Stimulated activated CD8-positive, alpha-beta memory T cell treated with anti-CD3 and anti-CD28 coated beads, Interleukin-15, amount 100 ng/mL, for 24 hours (primary cell): Measurements from ENCODE around the gene PAPPA2.
"Not testable (repeated sequence)": the region's sequence is repeated elsewhere in the genome, so short reads cannot be mapped to it uniquely, and the experiment has no call there.

Source experiments
- DNase-seq: peaks from one replicate; pipeline ENCODE4 v3.0.0-alpha.2; 2020; ENCODE audit warnings: low read depth

The PAPPA2 gene

DNA sequence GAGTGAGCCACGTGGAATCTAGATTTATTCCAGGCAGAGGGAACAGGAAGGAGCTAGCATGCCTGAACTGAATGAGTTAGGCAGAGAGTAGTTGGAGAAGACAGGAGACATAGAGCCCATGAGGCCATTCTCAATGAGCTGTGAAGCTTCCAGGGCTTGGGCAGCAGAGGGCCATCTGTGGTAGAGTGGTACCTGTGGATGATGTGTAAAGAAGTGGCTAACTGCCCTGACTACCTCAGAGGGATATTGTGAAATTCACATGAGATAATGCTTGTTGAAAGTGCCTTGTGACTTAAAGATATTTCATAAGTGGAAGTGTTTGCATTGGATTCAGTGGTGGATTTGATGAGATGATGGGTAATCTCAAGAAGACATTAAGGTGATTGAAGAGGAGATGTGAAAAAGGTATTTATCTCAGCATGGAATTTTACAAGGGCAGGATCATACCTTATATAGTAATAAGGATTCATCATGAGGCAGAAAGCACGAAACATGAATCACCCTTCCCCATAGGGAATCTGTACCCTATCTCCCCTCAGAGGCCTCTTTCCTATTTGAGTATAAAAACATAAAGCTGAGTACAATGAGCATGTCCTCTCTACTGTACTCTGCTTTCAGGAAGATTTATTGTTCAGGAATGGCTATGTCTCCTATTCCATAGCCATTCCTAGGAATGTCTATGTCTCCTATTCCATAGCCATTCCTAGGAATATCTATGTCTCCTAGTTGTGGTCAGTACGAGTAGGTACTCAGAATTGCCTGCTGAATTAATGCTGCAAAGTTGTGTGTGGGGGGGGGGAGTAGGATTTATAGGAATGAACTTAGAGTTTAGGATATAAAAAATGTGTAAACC, 146.8 kb downstream of the PAPPA2 start:
- no peak for DNase-seq

DNA sequence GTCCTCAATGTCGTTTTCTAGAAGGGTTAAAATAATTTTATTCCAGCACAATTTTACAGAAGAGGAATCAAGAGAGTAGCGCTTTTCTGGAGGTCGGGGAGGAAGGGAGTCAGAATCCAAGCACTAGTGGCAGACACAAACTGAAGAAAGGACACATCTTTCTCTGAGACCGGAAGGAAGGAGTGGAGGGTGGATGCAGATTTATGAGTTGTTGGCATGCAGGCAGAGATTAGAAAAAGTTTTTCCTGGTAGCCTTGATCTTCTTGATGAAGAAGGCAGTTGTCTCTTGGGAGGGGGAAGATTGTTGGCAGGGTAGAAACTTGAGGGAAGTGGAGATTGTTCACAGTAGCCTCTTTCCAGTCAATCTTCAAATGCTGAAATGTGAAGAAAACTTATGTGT, 149.8 kb downstream of the PAPPA2 start:
- no peak for DNase-seq

DNA sequence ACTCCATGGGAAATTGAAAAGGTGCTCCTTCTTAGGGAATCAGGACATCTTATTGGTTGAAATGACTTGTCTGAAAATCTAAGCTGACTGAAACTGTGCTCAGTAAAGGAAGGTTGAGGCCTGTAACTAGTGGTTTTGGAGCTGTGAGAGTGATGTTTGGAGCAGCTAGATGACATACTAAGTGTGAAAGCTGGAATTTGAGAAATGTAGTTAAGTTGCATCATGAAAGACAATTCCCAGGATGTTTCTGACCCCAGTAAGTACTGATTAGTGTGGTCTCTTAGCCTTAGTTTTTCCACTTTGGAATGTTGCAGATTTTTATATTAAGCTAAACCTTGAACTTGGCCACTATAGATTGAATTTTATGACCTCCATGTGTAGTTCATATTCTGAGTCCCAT, 154.9 kb downstream of the PAPPA2 start:
- no peak for DNase-seq

DNA sequence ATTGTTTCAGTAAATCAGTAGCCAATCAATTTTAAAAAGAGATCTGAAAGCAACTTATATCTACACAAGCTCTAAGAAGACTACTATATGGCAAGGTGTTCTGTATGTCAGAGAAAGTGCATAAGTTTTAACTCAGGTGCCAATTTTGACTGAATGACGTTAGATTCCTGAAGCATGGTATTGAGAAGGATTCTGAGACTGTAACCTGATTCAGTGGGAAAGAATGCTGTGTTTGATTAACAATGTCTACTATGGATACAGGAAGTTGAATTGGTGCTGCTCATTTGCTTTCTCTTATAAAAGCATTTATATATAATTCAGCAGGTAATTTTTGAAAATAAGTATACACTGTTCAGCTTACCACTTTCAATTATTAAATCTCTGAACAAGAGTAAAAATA, 156.3 kb downstream of the PAPPA2 start:
- no peak for DNase-seq

DNA sequence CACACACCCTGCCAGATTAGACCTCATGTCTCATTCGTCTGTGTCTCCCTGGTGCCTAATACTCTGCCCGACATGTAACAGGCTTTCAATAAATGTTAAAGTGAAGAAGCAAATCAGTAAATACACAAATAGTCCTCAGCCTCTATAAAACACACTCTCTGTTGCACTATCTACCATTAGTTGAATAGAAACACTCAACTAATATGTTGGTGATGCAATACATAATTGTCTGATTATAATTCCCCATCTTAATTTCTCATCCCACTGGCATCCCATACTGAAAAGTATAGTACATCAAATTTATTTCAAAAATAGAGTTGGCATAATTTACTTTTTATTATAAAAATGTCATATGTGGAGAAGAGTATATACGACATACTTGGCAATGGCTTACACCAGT, 162.4 kb downstream of the PAPPA2 start:
- no peak for DNase-seq

DNA sequence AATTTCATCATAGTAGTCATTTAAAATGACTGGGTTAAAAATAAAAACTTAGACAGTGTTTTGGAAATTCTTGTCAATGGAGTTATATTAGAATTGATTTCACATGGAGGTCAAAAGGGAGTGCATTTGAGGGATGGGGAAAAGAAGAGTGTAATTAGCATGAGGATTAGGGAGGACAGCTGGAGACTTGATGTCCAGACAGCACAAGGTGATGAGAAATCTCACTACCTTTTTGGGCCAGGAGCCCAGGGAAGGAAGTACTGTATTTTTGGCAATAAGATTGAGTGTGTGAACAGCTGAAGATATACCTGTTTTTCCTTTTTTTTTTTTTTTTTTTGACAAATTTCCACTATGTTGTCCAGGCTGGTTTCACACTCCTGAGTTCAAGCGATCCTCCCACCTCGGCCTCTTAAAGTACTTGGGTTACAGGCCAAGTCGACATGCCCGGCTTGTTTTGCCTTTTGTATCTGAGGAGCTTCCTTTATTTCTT, 163.6 kb downstream of the PAPPA2 start:
- DNase-seq, result no peak

DNA sequence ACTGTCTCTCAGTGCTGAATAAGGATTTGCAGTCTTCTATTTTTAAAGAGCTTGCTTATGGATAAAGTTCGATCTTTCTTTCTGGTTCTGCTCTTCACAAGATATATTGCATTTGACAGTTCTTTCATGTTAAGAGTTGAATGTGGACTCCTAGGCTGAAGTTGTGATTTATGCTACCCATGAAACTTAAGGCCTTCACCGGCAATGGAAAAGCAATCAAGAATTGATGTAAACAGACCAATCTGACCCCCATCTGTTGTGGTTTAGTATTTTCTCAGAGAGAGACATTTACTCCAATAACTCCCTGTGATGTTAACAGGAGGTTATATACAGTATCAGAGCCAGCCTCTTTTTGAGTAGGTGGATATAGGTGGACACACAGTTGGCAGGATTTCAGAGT, 165.8 kb downstream of the PAPPA2 start:
- DNase-seq, result no peak

DNA sequence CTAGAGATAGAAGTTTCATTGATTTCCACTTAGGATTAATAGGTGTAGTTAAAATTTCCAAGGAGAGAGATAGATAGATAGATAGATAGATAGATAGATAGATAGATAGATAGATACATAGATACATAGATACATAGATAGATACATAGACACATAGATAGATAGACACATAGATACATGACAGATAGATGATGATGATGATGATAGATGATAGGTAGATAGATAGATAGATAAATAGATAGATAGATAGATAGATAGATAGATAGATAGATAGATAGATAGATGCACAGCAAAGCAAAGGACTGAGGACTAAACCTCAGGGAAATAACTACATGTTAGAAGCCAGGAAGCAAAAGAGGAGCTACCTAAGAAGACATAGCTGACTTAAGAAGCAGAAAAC, 171.8 kb downstream of the PAPPA2 start:
- DNase-seq, result not testable (repeated sequence)

DNA sequence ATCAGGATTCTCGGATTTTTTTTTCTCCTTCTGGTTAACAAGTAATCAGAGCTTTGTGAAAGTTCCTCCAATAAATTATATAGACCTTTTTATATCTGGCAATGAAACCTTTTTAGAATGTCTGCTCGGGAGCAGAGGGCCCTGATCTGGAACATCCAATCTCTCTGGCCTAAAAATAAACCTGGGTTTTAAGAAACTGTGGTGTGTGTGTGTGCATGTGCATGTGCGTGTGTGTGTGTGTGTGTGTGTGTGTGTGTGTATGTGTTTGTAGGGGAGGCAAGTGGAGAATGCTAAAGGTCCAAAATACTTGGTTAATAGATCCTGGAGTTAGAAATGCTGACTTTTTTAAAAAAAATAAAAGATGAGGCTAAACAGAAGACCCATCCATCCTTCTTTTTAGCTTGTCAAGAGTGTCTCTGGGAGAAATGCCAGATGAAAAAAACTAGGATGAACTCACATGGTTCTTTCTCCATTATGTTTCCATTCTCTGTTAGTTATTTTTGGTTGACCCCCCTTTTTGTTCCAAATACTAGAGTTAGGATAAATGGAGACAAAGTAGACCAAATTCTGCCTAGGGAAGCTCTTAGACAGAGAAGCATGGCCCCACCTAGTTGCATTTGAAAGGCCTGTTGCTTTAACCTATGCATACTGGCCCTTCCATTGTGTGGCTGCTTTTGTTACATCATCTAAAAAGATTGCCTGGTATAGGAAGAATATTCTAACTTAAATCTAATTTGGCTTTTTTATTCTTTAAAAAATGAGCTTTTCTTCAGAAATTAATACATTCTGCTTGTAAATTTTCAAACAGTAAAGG, 175.9 kb downstream of the PAPPA2 start:
- DNase-seq, result no peak

DNA sequence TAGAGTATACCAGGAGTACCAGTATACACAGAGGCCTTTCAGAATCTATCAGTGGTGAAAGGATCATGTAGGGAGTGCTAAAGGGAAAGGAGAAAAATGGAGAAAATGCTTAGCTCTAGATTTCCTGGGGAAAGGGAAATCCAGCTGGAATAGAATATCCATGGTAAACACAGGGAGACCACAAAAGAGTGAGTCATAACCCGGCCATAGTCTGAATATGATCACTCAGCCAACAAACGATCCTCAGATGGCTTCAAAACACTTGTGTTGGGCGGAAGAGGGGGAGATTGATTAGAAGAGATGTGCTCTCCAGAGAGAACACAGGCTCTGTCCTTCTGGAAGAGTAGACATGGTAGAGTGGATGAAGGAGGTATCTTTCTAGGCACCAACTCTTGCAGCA, 180.6 kb downstream of the PAPPA2 start:
- DNase-seq, result no peak

DNA sequence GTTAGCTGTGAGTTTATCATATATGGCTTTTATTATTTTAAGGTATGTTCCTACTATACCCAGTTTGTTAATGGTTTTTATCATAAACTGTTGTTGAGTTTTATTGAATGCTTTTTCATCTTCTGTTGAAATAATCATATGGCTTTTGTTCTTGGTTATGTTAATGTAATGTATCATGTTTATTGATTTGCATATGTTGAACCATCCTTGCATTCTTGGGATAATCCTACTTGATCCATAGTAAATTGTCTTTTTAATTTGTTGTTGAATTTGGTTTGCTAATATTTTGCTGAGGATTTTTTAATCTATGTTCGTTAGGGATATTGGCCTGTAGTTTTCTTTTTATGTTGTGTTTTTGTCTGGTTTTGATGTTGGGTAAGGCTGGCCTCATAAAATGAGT, 185.6 kb downstream of the PAPPA2 start:
- DNase-seq, result no peak

DNA sequence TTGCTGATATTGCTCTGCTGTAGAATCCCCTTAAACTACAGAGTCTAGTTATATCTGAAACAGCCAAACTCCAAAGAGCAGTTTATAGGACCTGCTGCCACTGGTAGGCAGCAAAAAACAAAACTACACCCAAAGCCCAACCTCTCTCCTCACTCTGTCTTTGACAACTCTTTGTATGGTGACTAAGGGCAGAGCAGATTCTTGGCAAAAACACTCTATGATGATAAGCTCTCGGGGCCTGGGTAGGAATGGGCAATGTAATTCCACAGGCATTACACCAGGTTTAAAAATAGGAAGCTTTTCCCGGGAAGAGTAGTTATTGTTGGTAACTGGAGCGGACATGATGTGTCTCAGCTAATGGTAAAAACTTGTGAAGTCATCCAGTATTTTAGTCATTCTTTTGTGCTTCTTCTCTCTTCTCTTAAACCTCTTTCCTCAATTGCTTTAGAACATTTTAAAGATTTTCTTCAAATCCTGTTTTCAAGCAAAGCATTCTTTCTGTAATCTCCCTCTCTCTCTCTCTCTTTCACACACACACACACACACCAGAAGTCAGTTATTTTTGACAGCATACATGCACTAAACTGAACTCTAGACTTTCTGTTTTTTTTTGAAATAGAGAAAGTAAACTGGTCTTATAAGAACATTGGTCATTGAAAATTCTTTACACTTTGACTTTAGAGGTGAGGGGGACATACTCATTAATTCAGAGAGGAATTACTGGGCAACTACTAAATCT, 193.5 kb downstream of the PAPPA2 start:
- no peak for DNase-seq

DNA sequence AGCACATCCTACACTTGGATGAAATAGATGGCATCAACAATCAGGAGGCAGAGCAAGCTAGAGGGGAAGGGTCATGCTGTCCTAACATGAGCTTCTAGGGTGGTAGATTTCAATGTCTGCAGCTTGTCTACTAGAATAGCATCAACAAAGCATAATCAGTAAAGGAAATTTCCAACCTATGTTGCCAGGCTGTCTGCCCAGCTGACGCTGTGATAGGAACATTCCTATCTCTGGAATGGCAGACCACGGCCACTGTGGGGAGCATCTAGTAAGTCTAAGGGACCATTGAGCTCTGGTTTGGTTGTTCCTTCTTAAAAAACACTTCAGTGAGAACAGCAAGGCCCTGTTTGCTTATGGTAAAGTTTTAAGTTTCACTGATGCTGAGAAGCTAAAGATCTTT, 206.8 kb downstream of the PAPPA2 start:
- DNase-seq, result no peak

DNA sequence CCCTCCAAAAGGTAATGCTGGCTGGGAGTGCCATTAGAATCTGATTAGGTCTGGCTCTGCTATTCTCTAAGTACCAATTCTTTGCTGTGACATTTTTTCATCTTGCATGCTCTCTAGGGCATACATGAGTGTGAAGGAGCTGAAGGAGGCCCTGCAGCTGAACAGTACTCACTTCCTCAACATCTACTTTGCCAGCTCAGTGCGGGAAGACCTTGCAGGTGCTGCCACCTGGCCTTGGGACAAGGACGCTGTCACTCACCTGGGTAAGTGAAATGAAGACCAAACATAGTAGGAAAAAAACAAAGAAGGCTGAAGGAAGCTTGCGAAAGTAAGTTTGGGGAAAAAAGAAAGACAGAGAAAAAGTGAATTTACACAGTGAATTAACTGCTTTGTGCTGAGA, 207.9 kb downstream of the PAPPA2 start:
- DNase-seq, result no peak

DNA sequence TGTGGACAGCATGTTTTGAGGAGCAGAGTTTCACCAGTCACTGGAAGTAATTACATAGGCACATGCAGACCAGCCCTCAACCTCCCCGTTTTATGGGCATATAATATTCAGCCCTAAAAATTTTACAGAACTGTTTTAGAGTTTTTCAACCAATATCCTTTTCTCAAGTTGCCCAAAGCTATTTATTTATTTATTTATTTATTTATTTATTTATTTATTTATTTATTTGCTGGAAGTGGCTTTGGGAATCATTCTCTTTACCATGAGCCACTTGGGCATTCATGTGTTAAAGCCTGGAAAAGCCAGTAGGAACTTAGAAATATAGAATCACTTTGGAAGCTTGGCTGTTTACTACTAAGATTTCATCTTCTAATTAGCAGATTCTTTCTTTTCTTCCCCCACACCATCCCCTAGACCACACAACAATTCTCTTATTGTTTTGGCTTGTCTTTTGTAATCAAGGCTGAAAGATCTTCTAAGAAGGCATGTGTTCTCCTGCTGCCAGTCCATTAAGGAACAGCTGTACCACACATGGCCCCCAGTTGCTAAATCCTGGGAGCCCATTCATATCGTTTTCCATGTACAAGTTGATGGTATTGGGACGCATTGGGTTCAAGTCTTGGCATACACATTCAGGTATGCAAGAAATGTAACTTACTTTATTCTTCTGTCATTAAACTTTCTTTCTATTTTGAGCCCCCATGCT, 220.0 kb downstream of the PAPPA2 start:
- DNase-seq, result no peak

DNA sequence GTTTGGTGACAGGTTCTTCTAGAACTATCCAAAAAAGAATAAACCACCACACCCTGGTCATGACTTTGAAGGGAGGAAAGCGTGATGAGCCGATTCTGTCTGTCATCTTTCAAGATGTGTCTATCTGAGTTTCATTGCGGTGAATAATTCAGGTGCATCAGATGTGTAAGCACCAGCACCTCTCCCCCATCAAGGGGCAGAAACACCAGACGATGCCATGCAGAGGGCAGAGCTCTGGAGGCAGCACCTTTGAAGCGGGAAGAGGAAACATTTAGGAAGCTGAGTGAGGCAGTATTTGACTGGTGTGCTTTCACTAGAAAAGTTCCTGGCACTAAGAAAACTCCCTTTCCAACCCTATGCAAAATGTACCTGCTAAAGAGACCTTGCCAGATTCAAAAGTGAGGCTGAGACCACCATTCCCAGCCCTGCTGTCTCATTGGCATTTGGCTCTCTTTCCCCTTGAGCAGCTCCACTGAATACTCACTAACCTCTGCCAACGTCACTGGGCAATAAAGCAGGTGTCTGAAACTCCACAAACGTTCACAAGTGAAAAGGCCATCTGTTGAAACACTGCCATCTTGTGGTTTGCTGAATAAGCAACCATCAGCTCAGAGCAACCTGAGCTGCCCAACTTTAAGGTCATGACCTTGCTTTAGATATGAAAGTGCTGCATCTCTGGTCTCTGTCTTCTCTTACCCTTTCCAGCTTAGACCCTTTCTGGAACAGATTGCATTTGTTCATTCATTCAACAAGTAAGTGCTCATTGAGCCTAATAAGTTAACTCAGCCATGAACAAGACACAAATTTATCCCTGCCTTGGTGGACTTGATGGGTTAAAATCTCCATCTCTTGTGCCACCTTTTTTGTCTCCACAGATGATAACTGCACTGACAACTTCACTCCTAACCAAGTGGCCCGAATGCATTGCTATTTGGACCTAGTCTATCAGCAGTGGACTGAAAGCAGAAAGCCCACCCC, 228.6 kb downstream of the PAPPA2 start:
- no peak for DNase-seq

DNA sequence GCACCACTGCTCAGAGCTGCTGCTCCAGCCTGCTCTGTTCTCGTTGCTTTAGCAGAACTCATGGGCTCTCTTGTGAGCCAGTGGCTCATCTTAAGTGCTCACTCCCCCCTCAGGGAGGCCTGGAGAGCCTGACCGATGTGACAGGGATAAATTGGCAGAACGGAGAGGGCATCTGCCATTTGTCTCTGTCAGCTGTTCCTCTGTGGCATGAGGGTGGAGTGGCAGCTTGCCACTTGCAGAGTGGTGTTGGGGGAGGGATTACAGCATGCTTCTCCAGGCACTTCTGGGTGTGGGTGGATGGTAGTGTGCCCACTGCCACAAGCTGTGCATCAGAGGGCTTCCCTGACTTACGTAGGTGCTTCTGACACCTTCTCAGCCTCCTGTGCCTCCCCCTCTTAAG, 229.5 kb downstream of the PAPPA2 start:
- no peak for DNase-seq

DNA sequence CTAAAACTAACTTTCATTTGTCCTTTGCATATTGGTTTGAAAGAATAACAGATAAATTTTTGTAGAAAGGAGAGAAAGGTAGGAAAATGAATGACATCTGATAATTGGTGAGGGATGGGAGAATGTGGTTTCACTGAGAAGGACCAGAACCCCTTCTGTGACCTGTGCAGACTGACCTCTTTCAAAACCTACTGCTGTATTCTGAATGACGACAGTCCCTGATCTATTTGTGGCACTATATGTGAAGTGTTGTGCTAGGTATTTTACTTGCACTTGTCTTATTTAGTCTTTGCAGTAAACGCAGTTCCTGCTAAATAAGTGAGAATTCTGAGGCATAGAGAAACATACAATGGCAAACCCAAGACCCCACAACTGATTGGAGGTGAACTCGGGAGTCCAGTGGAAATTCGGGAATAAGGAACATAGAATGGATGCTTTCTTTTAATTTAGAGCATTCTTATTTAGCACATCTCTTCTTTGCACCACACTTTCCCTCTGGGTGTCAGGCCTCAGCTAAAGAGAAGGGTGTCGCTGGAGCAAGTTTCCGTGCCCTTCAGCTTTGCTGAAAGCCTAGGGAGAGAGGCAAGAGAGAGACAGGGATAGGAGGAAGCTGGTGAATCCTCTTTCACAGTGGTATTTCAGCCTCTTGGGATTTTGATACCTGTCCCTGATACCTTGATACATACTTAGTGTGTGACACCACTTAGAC, 230.2 kb downstream of the PAPPA2 start:
- DNase-seq, result no peak

DNA sequence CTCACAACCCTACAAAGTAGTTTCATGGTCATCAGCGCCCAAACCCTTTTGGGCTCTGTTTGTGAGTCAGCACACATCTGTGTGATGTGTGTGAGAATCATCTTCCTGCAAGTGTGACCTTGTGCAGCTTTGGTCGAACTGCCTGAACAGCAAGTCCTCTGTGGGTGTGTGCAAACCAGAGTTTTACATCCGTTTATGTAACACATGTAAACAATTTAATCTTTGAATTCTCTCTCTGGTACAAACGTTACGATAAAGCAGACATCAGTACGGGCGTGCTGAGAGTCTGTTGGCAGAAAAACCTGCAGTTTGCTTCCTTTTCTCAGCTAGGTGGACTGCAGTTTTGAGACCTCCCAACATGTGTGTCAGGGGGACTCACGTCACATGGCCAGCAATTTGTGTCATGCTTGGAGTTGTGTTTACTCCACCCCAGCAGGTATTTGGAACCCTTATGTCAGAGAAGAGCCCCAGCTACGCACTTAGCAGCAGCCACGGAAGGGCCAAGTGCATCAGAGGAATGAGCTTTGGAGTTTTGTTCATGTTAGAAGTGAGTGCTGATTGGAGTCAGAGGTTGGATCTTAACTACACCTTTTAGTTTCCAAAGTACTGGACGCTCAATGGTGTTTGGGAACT, 230.8 kb downstream of the PAPPA2 start:
- no peak for DNase-seq

DNA sequence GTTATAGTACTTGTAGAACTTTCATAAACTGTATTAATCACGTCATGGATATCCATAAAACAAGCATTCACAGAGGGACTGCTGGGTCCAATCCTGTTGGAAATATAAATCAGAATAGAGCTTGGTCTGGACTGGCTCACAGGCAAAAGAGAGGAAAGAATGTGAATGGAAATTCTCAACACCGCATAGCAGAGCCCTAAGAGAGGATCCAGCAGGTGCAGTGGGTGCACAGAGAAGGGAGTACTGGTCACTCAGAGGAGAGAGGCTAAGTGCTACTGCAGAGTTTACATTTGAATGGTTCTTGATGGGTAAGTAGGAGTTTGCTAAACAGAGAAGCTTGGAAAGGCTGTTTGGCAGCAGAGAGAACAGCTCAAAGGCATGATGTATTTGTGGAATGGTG, 231.7 kb downstream of the PAPPA2 start:
- no peak for DNase-seq
